ENCODE results near the gene GIGYF2.
"Not testable (repeated sequence)": the region's sequence is repeated elsewhere in the genome, so short reads cannot be mapped to it uniquely, and the experiment has no call there.

GIGYF2 gene

DNA sequence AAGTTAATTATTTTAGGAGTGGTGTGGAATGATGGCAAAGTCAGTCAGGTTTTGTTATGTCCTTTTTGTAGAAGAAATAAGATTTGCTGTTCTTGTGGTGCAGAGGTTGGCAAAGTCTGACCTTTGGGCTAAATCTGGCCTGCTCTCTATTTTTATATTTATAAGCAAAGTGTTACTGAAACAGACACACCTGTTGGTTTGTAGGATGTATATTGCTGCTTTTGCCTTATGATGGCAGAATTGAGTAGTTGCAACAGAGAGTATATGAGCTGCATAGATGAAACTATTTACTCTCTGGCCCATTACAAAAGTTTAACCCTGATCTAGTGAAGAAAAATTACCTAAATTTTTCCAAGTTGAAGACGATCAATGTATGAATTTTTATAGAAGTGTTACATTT lies 113.3 kb downstream of the GIGYF2 start:
- in situ Hi-C loops (cut with MboI; ENCODE audit: low sequenced_read_pairs) = no loop called here

DNA sequence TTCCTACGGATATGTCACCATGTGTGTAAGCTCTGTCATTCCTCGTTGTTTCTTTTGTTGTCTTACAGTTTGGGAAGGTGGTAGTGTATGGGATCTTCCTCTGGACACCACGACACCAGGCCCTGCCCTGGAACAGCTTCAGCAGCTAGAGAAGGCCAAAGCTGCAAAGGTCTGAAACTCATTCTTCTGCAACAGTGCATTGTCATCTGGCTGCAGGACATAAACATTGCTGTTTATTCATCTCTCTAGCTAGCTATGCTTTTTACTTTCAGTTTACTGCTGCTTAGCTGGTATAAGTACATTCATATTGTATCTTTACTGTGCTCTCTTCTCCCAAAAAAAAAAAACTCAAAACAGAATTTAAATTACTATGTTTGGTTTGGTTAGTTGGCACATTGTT lies 118.4 kb downstream of the GIGYF2 start:
- in situ Hi-C loops (cut with MboI; ENCODE audit: low sequenced_read_pairs) = no loop called here

DNA sequence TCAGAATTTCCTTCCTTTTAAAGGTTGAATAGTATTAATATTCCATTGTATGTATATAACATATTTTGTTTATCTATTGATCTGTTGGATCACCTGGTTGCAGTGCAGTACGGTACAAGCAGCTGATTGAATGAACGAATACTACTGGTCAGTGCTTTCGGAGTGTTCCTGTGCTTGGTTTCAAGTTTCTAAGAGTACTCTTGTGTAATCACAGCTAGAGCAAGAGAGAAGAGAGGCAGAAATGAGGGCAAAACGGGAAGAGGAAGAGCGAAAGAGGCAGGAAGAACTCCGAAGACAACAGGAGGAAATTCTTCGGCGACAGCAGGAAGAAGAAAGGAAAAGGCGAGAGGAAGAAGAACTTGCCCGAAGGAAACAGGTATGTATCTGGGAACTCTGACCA lies 119.5 kb downstream of the GIGYF2 start:
- in situ Hi-C loops (cut with MboI; ENCODE audit: low sequenced_read_pairs) = no loop called here

DNA sequence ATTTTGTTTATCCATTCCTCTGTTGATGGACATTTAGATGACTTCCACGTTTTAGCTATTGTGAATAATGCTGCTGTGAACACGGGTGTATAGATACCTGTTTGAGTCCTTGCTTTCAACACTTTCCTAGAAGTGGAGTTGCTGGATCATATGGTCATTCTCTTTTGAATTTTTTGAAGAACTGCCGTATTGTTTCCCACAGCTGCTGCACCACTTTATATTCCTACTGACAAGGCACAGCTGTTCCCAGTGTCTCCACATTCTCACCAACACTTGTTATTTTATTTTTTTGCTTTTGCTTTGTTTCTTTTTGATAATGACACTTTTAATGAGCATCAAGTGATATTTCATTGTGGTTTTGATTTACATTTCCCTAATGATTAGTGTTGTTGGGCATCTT lies 120.6 kb downstream of the GIGYF2 start:
- in situ Hi-C loops (cut with MboI; ENCODE audit: low sequenced_read_pairs) = no loop called here

DNA sequence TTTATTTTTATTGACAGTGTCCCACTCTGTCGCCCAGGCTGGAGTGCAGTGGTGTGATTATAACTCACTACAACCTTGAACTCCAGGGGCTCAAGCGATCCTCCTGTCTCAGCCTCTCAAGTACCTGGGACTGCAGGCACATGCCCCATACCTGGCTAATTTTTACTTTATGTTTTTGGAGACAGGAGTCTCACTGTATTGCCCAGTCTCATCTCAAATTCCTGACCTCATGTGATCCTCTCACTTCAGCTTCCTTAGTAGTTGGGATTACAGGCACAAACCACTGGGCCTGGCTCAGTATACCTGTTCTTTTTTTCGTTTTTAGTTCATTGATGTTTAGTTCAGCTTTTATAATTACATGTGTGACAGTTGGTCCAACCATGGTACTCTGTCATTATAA lies 132.9 kb downstream of the GIGYF2 start:
- in situ Hi-C loops (cut with MboI; ENCODE audit: low sequenced_read_pairs) = no loop called here

DNA sequence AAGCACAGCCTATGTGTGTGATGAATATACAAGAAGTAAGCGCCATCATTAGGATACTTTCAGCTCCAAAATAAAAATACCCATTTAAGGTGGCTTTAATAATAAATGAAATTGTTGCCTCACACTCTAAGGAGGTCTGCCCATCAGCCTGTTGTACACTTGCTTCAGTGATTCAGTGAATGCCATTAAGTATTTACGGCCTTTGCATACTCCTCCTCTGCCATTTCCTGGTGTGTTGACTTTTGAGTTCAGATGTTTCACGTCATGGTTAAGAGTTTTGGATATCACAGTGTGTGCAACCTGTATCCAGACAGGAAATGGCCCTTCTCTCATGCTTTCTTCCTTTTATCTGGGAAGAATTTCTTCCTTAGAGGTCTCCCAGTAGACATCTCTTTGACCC lies 134.4 kb downstream of the GIGYF2 start:
- in situ Hi-C loops (cut with MboI; ENCODE audit: low sequenced_read_pairs) = no loop called here

DNA sequence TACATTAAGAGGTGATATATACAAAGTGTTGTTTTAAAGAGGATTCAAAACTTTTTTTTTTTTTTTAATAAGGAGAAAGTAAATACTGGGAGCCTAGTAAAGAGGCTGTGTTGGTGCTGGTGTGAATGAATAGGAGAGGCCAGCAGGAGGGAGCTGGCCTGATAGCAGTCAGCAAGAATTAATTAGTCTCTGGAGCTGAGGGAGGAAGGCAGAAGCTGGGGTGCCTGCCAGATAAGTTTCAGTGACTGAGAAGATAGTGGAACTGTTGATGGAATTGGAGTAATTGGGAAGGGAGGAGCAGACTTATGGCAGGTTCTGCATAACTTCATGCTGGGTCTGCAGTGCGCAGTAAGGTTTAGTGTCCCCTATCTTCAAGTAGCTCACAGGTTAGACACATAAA lies 136.7 kb downstream of the GIGYF2 start:
- in situ Hi-C loops (cut with MboI; ENCODE audit: low sequenced_read_pairs) = no loop called here

DNA sequence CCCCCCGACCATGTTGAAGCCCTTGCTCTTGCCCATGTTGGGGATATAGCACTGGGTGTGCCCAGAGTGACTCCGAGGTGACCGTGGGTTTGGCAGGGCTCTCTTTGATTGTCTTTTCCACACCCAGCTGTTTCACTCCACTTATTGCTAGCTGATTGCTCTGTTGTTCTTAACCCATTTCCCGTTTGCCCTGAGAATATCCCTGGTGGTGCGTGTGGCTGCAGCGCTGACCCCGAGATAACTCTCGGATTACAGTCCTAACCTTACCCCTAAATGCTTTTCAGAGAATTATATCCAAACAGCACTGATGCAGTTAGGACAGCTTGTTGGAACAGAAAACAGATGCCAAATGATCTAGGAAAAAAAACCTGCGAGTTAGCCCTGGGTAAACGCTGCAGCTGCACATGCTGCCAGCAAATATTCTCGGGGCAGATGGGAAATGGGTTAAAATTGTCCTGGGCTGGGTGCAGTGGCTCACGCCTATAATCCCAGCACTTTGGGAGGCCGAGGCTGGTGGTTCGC lies 138.6 kb downstream of the GIGYF2 start:
- in situ Hi-C loops (cut with MboI; ENCODE audit: low sequenced_read_pairs) = no loop called here

DNA sequence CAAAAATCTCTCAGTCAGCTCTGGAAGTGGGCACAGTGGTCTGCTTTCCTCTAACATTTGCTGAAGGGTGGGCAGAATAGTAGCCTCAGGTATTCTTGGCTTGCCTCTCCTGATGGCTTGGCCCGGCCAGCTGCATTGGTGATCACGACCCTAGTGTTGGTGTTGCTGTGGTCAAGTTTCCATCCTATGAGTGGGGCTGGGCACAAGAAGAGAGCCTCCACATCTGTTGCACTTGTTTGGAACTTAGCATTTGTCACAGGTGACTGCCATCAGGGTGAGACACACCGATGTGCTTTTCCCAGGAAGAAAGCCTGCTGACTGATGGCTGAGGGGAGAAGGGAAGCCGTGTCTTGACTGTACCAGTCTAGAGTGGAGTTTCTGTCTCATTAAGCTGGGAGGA lies 139.8 kb downstream of the GIGYF2 start:
- in situ Hi-C loops (cut with MboI; ENCODE audit: low sequenced_read_pairs) = no loop called here

DNA sequence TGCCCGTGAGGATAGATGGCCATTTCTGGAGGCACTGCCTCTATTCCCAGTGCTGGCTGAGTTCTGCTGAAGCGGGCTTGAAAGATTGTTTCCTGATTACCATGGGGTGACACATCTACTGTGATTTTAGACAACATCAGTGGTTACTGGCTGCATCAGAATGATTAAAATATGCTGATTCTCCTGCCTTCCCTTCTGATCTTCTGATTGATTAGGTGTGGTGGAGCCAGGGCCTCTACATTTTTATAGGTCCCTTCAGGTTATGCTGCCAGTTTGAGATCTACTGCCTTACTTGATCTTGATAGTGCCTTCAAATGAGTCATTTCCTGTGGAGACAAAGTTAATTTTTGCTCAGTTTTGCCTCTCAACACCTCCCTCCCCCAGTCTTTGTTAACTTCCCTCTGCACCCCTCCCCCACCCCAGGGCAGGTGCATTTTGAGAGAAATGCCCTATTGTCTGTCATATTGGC lies 141.3 kb downstream of the GIGYF2 start:
- in situ Hi-C loops (cut with MboI; ENCODE audit: low sequenced_read_pairs) = no loop called here

DNA sequence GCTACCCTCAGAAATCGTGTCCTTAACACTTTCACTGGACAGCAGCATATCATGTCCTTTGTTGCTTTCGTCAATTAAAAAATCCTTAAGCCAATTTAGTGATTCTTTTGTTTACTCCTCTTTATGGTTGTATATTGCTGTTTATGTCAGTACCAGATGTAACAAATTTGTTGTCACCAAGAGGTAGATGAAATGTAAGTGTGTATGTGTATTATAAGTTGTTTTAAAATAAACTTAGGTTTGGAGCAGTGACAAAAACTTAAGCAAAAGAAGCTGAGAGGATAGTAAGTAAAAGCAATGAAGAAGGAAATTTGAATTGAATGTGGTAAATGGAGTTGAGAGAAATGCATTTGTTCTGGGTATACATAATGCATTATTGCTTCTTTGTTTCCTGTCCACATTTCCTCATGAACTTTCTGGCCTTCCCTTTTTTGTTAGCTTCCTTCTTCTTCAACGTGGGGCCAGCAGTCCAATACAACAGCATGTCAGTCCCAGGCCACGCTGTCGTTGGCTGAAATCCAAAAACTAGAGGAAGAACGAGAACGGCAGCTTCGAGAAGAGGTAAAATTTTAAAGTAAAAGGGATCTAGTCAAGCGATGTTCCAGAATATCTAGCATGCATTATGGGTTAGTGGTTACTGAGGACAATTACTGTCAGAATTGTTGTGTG lies 142.4 kb downstream of the GIGYF2 start:
- in situ Hi-C loops (cut with MboI; ENCODE audit: low sequenced_read_pairs) = no loop called here

DNA sequence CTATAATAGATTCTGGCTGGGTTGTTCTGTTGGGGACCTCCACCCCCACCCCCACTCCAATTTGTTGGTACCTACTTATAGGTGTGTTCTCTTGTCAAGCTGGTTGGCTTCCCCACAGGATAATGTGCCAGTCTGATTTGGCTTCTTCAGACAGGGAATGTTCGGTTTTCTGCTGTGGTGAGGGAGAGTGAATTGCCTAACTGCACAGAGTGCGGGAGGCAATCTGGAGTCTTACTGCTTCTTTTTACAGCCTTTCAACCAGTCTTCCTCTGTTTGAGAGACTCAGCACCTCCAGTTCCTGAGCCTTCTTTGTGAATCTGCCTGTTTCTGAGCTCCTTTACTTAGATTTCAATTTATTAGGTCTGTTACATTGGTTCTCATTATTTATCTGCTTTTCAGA lies 145.6 kb downstream of the GIGYF2 start:
- in situ Hi-C loops (cut with MboI; ENCODE audit: low sequenced_read_pairs) = no loop called here

DNA sequence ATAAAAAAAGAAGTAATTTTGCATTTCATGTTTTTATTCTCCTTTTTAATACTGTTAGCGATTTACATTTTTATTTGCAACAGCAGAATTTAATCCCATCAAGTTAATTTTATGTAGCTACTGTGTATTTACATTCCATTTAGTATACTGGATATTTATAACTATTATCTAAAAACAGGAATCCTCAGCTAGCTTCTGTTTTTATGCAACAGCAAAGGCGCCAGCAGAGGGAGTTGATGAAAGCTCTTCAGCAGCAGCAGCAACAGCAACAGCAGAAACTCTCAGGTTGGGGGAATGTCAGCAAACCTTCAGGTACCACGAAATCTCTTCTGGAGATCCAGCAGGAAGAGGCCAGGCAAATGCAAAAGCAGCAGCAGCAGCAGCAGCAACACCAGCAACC lies 146.7 kb downstream of the GIGYF2 start:
- in situ Hi-C loops (cut with MboI; ENCODE audit: low sequenced_read_pairs) = no loop called here

DNA sequence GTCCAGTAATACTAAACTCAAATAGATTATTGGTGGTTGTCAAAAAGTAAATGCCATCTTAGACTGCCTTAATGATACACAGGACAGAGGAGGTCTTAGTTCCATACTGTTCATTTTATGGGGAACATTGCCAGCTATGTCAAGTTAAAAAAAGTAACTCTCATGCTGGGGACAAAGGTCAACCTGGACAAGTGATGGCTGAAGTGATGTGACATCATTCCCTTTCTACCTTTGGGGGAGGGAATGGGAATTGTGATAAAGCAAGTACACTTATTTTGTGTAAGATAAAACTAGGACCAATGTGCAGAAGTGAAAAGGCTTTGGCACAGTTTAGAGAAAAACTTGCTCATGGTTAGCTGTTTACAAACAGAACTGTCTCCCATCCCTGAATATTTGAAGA lies 148.9 kb downstream of the GIGYF2 start:
- in situ Hi-C loops (cut with MboI; ENCODE audit: low sequenced_read_pairs) = no loop called here

DNA sequence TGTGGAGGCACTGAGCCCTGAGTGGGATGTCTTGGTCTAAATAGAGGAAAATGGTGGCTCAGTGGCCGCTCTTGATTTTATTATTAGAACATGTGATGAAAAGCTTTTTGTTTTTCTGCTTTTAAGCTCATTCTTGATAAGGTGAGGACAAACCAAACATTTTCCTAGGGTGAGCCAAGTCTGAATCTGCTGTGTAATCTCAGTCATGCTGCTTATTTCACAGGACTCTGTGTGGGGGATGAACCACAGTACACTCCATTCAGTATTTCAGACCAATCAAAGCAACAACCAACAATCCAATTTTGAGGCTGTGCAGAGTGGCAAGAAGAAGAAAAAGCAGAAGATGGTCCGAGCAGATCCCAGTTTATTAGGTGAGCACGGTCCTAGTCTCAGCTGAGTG lies 152.9 kb downstream of the GIGYF2 start:
- in situ Hi-C loops (cut with MboI; ENCODE audit: low sequenced_read_pairs) = no loop called here

DNA sequence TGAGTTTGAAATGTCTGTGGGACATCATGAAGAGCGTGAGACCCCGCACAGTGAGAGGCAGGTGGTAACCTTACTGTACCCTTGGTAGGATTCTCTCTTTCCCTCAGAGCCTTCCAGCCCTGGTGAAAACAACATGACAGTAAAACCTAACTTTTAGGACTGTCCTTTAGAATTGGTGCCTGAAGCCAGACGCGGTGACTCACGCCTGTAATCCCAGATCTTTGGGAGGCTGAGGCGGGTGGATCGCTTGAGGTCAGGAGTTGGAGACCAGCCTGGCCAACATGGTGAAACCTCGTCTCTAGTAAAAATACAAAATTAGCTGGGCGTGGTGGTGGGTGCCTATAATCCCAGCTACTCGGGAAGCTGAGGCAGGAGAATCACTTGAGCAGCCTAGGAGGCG lies 154.9 kb downstream of the GIGYF2 start:
- in situ Hi-C loops (cut with MboI; ENCODE audit: low sequenced_read_pairs) = not testable (repeated sequence)

DNA sequence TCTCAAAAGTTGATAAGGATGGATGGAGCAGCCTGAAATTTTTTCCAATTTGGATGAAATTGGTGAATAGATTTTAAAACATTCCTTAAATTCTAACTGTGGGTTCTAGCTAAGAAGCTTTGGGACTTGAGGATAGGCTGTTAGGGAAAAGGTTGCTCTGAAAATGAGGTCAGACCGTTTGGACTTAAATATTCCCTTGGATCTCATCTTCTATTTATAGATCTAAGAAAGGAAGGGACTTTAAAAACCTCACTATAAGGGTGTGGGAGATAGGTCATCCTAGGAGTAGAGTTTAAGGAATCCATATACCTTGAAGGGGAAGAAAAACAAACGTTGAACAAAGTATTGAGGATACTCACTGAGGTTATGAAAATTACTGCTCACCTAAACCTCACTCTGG lies 155.5 kb downstream of the GIGYF2 start:
- in situ Hi-C loops (cut with MboI; ENCODE audit: low sequenced_read_pairs) = no loop called here

DNA sequence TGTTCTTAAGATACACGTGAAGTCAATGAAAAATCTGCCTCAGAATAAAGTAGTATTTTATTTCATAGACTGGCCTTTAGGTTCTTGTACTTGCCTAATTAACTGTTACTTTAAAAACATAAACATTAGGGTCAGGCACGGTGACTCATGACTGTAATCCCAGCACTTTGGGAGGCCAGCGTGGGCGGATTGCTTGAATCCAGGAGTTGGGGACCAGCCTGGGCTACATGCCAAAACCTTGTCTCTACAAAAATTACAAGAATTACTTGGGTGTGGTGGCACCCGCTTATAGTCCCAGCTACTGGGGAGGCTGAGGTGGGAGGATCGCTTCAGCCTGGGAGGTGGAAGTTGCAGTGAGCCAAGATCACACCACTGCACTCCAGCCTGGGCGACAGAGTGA lies 157.0 kb downstream of the GIGYF2 start:
- in situ Hi-C loops (cut with MboI; ENCODE audit: low sequenced_read_pairs) = no loop called here

DNA sequence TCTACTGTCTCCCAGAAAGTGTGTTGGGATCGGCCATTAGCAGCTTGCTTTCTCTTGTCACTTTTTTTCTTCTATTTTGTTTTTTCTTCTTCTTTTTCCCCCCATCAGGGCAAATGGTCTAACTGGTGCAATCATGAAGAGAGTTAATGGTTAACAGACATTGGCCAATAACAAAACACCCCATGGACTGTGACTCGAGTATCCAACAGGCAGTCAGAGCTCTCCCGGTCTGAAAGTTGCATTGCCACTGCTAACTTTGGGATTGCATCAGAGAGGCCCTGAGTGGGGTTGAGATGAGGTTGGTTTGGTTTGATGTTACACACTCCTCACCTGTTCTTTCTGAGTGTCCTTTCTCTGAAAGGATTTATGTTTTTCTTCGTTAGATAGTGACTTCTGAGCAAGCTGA lies 160.0 kb downstream of the GIGYF2 start:
- in situ Hi-C loops (cut with MboI; ENCODE audit: low sequenced_read_pairs) = no loop called here

DNA sequence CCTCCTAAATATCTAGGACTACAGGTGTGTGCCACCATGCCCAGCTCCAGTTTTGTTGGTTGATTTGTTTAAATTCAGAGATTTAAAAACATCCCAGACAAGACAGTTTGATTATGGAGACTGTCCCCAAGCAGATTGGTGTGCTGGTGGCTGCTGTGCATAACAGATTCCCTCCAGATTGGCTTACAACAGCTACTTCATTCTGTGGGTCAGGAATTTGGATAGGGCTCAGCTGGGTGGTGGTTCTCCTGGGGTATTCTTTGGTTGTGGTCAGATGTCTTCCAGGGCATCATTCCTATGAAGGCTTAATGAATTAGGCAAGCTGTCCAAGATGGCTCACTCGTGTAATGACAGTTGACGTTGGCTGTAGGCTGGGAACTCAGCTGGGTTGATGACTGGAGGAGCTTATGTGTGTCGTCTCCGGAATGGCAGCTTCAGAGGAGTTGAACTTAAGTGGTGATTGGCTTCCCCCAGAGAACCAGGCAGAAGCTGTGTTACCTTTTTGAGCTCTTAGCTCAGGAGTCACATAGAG lies 162.3 kb downstream of the GIGYF2 start:
- in situ Hi-C loops (cut with MboI; ENCODE audit: low sequenced_read_pairs) = no loop called here

DNA sequence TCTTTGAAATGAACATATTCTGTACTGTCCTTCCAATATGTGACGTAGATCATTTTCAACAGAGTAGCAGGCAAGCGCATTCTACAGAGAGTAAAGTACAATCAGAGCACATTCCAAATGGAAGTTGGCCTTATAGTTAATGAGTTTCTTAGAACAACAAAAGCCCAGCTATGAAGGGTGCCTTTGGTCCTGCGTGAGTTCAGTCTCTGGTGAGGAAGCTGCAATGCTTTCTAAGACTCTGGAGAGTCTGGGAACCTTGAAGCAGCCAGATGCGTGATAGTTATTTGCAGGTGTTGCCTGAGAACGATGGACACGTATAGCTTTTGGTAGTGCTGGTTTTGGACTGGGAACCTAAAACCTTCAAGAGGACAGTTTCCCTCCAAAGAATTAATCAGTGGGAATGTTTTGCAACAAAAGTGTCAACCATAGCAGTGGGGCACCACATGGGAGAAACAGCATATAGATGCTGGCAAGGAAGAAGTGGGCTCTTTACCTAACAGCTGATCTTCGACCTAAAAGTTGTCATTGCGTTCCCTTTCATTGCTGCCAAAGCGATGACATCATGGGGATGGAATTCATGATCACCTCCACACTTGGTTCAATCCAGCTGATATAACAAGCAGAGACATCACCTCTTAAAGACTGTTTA lies 163.6 kb downstream of the GIGYF2 start:
- in situ Hi-C loops (cut with MboI; ENCODE audit: low sequenced_read_pairs) = no loop called here

DNA sequence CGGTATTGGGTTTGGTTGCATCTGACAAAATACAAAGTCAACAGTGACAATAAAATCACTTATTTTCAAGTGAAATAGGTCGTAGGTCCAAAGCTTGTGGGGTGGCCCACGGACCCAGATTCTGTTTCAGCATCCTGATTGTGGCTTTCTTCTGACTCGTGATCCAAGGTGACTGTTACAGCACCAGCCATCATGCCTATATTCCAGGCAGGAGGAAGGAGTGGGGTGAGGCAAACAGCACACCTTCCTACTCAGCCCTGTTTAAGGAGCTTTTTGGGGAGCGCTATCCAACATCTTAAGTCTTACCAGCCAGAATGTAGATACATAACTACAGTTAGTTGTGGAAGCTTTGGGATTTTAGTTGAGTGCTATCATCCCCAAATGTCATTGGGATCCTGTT lies 164.2 kb downstream of the GIGYF2 start:
- in situ Hi-C loops (cut with MboI; ENCODE audit: low sequenced_read_pairs) = no loop called here
